GM10847 (cell line): Measurements from ENCODE around the gene ABCB6.

Source experiments
- POLR2A ChIP-seq: IDR thresholded peaks from 2 replicates; pipeline ENCODE4 v1.6.1; 2011; ENCODE audit not compliant: insufficient read length; ENCODE audit errors: extremely low read depth

Gene ABCB6

DNA sequence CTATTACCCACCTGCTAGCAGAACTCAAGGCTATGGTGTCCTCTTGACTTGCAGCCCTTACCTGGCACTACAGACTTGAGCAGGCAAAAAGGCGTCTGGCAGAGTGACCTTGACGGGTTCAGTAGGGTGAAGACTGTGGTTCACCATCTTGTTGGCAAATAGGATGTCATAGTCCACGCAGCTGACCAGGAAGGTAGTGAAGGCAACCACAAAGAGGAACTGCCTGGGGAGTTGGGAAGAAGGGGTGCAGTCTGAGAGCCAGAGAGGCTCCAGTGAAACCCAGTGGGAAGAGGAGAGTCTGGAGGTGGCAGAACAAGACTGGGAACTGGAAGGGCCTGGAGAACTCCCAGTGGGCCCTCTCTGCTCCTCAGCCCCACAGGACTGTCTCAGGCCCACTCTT is 6.6 kb upstream of the ABCB6 start:
- TF ChIP-seq POLR2A = no peak

- TF ChIP-seq POLR2A = no peak
These were observed 5.3 kb upstream of the ABCB6 start for GRCh38 chr2:219223831-219224610.

DNA sequence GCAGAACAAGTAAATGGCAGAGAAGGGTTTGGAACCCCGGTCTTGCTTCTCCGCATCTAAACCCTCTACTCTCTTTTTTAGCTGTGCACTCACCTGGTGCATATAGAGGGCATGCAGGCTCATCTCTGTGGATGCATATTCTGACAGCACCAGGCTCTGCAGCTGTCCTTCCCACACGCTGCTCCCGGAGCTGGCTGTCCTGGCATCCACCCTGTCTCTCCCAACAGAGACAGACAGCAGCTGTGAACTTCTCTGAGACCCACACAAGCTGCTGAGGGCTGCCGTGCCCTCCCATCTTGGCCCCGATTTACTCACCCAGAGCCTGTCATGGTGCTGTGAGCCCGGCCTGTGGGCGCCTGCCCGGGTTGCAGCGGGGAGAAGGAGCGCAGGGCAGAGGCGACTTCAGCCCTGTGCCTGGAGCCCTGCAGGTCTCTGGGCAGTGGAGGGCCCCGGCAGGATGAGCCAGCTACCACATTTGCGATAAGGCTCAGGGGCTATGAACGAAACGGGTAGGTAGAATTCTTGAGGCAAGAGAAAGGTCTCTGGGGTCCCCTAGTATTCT is 3.3 kb upstream of the ABCB6 start:
- no peak for TF ChIP-seq POLR2A

GRCh38 chr2:219220652-219221402 is 2.1 kb upstream of the ABCB6 start:
- no peak for TF ChIP-seq POLR2A

DNA sequence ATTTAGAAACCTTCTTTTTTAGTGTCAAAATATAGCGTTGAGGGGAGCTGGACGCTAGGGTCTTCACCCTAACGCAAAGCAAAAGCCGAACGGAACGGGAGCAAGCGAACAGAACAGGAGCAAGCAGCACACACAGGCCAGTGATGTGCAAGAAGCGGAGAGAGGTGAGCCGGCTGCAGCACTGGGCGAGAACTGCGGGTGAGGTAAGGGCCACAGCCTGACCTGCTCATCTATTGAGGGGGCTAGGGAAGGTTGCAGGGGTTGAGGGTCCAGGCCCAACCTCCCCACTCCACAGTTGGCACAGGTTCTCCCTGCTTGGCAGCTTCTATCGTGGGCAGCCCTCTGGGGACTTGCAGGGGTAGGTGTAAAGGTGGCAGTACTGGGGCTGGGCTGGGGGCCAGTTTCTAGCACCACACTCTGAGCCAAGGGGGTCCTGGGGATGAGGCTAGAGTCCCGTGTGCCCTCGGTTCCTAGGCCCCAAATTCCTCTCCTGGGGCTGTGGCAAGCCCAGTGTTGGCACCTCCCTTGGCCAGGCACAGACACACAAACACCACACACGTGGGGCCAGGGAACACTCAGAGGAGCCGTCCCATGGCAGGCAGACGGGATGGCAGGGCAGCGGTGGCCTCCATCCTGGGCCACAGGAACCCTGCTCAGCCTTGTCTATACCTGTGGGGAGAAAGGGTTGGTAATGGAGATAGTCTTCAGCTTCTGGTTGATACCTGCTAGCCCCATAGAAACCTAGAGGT is 1.2 kb upstream of the ABCB6 start:
- no peak for TF ChIP-seq POLR2A

GRCh38 chr2:219218217-219218731 is 484 bp downstream of the ABCB6 start:
- TF ChIP-seq POLR2A = no peak

DNA sequence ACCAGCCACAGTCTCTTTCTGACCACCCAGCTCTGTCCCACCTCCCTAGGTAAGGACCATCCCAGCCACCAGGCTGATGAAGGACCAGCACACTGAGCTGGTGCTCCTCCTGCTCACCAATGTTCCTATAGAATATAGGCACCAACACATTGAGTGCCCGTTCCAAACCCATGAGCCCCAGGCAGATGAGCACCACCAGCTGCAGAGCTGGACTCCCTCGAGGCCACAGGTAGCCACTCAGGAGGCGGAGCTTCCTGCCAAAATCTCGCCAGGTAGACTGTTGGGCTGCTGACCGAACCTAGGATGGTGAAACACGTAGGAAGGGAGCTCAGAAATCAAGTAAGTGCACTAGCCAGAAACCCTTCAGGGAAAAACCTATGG is 2.2 kb downstream of the ABCB6 start:
- no peak for TF ChIP-seq POLR2A

DNA sequence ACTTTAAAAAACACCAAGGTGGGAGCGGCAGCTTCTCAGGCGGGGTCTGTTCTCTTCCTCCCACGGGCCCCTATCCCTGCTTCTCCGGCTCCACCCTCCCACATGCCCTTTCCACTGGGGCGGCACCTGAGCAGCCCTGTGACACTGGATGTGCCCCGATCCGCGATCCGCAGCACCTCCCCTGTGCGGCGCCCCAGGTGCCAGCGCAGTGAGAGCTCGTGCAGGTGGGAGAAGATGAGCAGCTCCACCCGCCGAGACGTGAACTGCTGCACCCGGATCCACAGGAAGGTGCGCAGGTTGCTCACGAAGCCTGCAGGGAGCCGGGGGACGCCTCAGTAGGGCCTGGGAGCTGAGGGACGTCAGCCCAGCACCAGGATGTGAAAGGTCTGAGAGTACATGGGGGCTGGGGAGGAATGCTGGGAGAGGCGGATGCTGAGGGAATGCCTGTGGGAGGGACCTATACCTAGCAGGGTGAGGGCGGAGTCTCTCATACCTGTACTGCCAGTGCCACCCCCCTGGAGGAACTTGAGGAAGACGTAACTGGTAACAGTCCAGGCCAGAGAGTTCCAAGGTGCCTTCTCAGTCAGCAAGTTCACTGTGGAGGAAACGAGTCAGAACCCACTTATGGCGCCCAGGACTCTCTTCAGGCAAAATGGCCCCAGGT is 2.8 kb downstream of the ABCB6 start:
- no peak for TF ChIP-seq POLR2A

DNA sequence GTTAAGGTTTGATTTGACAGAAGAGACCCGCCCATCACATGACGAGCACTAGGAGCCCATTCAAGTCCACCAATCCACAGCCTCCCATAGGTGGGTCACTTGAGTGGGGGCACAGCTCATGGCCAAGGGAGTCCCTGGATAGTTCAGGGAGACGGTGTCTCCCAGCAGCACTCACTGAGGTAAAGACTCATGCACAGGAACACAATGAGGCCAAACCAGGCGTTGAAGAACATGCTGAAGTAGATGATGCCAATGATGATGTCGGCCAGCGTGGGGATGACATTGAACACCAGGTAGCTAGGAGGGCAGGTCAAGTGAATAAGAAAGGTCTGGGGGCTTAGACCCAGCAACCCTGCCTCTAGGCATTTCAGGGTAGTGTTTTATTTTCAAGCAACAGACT is 4.0 kb downstream of the ABCB6 start:
- no peak for TF ChIP-seq POLR2A

- no peak for TF ChIP-seq POLR2A
These were observed 4.6 kb downstream of the ABCB6 start for GRCh38 chr2:219214141-219214540.

- TF ChIP-seq POLR2A = no peak
These were observed 5.2 kb downstream of the ABCB6 start for GRCh38 chr2:219213486-219214071.

DNA sequence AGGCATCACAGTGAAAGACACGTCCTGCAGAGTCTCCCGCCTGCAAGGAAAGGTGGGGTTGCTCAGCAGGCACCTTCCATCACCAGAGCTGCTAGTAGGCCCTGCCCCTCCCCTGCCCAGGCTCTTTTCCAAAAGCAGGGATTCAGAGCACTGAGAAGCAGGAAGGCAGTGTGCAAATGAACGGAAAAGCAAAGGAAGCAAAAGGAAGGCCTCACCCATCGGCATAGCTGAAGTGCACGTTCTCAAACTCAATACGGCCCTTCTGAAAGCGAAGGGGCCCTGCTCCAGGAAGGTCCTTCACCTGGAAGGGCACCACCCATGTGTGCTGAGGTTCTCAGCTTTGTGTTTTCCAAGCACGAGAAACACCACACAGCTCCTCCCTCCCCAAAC is 5.7 kb downstream of the ABCB6 start:
- no peak for TF ChIP-seq POLR2A

DNA sequence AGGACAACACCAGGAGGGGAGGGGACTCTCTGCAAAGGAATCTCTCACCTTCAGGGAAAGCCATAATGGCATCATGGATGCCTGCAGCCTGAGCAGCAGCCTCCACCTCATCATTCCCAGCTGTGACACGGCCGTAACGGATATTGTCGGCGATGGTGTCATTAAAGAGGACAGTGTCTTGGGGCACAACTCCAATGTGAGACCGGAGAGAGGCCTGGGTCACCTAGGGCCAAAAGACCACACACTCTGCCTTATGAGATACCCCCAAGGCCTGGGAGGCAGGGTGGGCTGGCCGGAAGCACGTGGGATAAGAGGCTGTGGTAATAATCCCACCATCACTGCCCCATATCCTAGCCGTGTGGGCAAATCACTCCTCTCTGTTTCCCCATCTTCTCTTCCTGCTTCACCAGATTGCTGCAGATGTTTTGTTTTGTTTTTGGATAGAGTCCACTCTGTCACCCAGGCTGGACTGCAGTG is 7.8 kb downstream of the ABCB6 start:
- no peak for TF ChIP-seq POLR2A

GRCh38 chr2:219210196-219210885 is 8.4 kb downstream of the ABCB6 start:
- TF ChIP-seq POLR2A = no peak
